Suprapubic skin (tissue), 4 donors: ENCODE results near the gene PTPN1.

Source experiments
- POLR2A ChIP-seq, 2 donors: fragments of 450-650 bp; IDR thresholded peaks; one replicate each; pipeline ENCODE4 v1.6.1; 2017; ENCODE audit warnings: antibody characterized with exemption in 2 of 2, mild to moderate bottlenecking in 2 of 2, moderate library complexity in 2 of 2
- POLR2AphosphoS5 ChIP-seq, 3 donors: sonication (generic); formaldehyde crosslinking; IDR thresholded peaks; one replicate each; pipeline ENCODE4 v1.6.1; 2017; ENCODE audit warnings: antibody characterized with exemption in 3 of 3

DNA sequence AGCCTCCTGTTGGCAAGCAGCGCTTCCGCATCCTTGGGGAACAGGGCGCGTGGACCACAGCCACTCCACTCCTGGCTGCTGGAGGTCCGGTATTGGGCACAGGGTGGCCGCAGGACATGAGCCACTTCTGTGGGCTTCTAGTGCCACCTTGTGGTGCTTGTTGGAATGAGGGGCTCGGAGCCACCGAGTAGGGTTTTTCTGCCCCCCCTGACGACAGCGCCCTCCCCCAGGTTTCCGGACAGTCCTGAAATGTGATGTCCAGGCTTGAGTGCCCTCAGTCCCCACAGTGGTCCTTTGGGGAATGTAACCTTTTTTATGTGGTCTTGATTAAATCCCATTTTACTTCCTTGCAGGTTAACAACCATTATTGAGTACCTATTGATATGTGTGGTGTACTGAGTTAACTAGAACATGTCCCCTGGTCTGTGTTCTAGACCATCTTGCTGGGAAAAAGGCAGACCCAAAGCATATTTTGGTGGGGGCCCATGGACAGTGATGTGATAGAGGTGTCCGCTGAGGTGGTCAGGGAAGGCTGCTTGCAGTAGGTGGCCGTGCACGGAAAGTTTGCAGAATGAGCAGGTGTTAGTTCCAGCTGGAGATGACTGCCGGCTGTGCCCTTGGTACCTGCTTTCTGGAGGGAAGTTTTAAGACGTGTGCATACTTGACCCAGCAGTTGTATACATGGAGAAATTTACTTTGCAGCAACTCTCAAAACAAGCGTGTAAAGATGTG lies 70.0 kb downstream of the PTPN1 start:
- no peak for TF ChIP-seq POLR2A (IDR thresholded peaks at IDR 0.05)
- TF ChIP-seq POLR2AphosphoS5 (IDR thresholded peaks at IDR 0.05) = no peak
